Measurements from ENCODE around the gene POLR2F. TPM values are rescaled to one million over a fixed set of nuclear protein-coding genes. Genes with fewer than 3 reads are reported as not detected.

POLR2F gene
- total and polyA plus RNA-seq, 4 experiments from 2014 or later: 44.9 to 158 (median 90.4) TPM

DNA sequence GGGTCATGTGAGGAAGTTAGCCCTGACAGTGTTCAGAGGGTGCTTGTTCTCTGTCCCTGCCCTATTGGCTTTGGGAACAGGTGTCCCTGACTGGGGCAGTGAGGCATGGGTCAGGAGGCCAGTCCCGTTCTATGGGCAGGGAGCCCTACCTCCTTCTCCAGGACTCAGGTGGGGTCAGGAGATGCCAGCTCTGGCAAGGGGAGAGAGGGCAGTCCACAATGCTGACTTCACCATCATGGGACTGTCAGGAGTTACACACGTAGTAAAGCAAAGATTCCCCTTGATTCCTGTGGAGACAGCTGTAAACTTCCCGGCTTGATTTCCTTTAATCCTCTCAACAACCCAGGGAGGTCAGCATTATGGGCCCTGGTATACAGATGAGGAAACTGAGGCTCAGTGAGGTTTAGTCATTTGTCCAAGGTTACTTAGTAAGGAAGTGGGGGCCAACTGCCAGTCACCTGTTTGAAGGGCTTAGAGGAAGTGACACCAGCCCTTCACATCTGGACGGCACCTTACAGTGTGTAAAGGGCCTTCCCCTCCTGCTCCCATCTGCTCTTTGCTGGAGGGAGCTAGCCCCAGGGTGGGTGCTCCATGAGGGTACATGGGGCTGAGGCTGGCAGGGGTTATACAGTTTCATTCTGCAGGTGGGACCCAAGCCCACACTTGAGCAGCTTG, 35.5 kb upstream of the POLR2F start:
- peak overlapping the region in 1 of 7 donors; percentile 25 for H3K27ac Mint-ChIP-seq
- Histone ChIP-seq H3K4me1 (ENCODE audit: insufficient read depth, low read length) (no peaks in the 10 kb centered on the region), H3K9me3 (ENCODE audit: control insufficient read depth in 1 of 2, low read length in 2 of 2) (no peaks in the 10 kb centered on the region), H3K36me3 (ENCODE audit: insufficient read depth, low read length) (peaks cover 14% of the 10 kb centered on the region), H3K27ac (ENCODE audit: low read depth, low read length) (no peak overlapping the region), H3K27me3 (ENCODE audit: insufficient read depth, low read length) (no peaks in the 10 kb centered on the region), H3K4me3 (ENCODE audit: low read length in 2 of 2) (no peak overlapping the region)
- intact Hi-C loops (cut with micrococcal nuclease): no loop called here
- CTCF ChIA-PET (ENCODE audit: partially characterized antibody): interaction anchor here (1.3 kb wide), 1 partner anchor 100 kb away, joined by 3 read pairs; no protein-coding TSS in a partner anchor
- no peaks in the 10 kb centered on the region for H3K27me3 Mint-ChIP-seq
- H3K4me3 Mint-ChIP-seq: no peak overlapping the region
- POLR2A ChIA-PET (ENCODE audit: partially characterized antibody): interaction anchor here (1.0 to 2.0 kb wide), 2 partner anchors 12 kb away, joined by 3 to 7 read pairs; partner anchors contain the start of gene MICALL1
- peaks cover 9 to 30% of the 10 kb centered on the region in 2 donors for H3K36me3 Mint-ChIP-seq
- no peaks in the 10 kb centered on the region for H3K9me3 Mint-ChIP-seq
- DNase-seq: no peak
- peaks cover 0 to 6% (median 4%) of the 10 kb centered on the region in 4 donors for H3K4me1 Mint-ChIP-seq

- Mint-ChIP-seq H3K27ac (no peak overlapping the region), H3K36me3 (peaks cover 10 to 33% of the 10 kb centered on the region in 2 donors), H3K4me3 (no peak overlapping the region), H3K4me1 (peaks cover 0 to 6% (median 4%) of the 10 kb centered on the region in 4 donors), H3K27me3 (no peaks in the 10 kb centered on the region), H3K9me3 (no peaks in the 10 kb centered on the region)
- Histone ChIP-seq H3K4me3 (ENCODE audit: low read length in 2 of 2) (no peak overlapping the region), H3K27ac (ENCODE audit: low read depth, low read length) (no peak overlapping the region), H3K4me1 (ENCODE audit: insufficient read depth, low read length) (no peaks in the 10 kb centered on the region), H3K27me3 (ENCODE audit: insufficient read depth, low read length) (no peaks in the 10 kb centered on the region), H3K36me3 (ENCODE audit: insufficient read depth, low read length) (peaks cover 14% of the 10 kb centered on the region), H3K9me3 (ENCODE audit: control insufficient read depth in 1 of 2, low read length in 2 of 2) (no peaks in the 10 kb centered on the region)
- intact Hi-C loops (cut with micrococcal nuclease): no loop called here
- no peak for DNase-seq
- ChIA-PET CTCF (ENCODE audit: partially characterized antibody) (interaction anchor here (0.7 to 1.3 kb wide), 2 partner anchors 9 to 100 kb away, joined by 3 read pairs; no protein-coding TSS in a partner anchor), POLR2A (ENCODE audit: partially characterized antibody) (interaction anchor here (1.0 kb wide), 1 partner anchor 13 kb away, joined by 3 read pairs; the partner anchor contains the start of gene MICALL1)
These were observed 34.8 kb upstream of the POLR2F start for GRCh38 chr22:37918580-37919270.

- Mint-ChIP-seq H3K27me3 (no peaks in the 10 kb centered on the region), H3K4me1 (peaks cover 0 to 6% (median 4%) of the 10 kb centered on the region in 4 donors), H3K9me3 (no peaks in the 10 kb centered on the region), H3K27ac (peak overlapping the region in 5 of 7 donors; percentile 73 to 90 (median 75)), H3K36me3 (peaks cover 10 to 41% of the 10 kb centered on the region in 2 donors), H3K4me3 (peak overlapping the region in 5 of 8 donors; percentile 34 to 76 (median 51))
- no peak for DNase-seq
- Histone ChIP-seq H3K27ac (ENCODE audit: low read depth, low read length) (no peak overlapping the region), H3K4me3 (ENCODE audit: low read length in 2 of 2) (no peak overlapping the region), H3K36me3 (ENCODE audit: insufficient read depth, low read length) (peaks cover 14% of the 10 kb centered on the region), H3K9me3 (ENCODE audit: control insufficient read depth in 1 of 2, low read length in 2 of 2) (no peaks in the 10 kb centered on the region), H3K4me1 (ENCODE audit: insufficient read depth, low read length) (no peaks in the 10 kb centered on the region), H3K27me3 (ENCODE audit: insufficient read depth, low read length) (no peaks in the 10 kb centered on the region)
- ChIA-PET CTCF (ENCODE audit: partially characterized antibody) (interaction anchor here (0.9 kb wide), 1 partner anchor 13 kb away, joined by 5 read pairs; no protein-coding TSS in a partner anchor), POLR2A (ENCODE audit: partially characterized antibody) (no interaction called here)
- intact Hi-C loops (cut with micrococcal nuclease): no loop called here
These were observed 33.4 kb upstream of the POLR2F start for GRCh38 chr22:37920126-37920525.

DNA sequence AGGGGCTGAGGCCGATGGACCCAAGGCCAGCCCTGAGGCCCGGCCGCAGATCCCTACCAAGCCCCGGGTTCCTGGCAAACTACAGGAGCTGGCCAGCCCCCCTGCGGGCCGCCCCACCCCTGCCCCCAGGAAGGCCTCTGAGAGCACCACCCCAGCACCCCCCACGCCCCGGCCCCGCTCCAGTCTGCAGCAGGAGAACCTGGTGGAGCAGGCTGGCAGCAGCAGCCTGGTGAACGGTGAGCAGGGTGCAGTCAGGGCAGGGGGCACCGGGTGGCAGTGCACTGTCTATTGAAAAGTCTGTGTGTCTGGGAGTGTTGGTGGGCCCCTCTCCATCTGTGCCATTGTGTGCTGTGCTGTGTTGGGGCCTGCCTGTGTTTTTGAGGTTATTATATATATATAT, 31.3 kb upstream of the POLR2F start:
- intact Hi-C loops (cut with micrococcal nuclease): no loop called here
- DNase-seq: no peak
- POLR2A ChIA-PET (ENCODE audit: partially characterized antibody): no interaction called here
- H3K36me3 ChIP-seq (ENCODE audit: insufficient read depth, low read length): peaks cover 9% of the 10 kb centered on the region
- no peaks in the 10 kb centered on the region for H3K27me3 ChIP-seq (ENCODE audit: insufficient read depth, low read length)
- H3K9me3 ChIP-seq (ENCODE audit: control insufficient read depth in 1 of 2, low read length in 2 of 2): no peaks in the 10 kb centered on the region
- H3K4me3 ChIP-seq (ENCODE audit: low read length in 2 of 2): no peak overlapping the region
- no peak overlapping the region for H3K4me3 Mint-ChIP-seq
- no peaks in the 10 kb centered on the region for H3K9me3 Mint-ChIP-seq
- H3K4me1 ChIP-seq (ENCODE audit: insufficient read depth, low read length): no peaks in the 10 kb centered on the region
- H3K36me3 Mint-ChIP-seq: peaks cover 15 to 39% of the 10 kb centered on the region in 2 donors
- no peak overlapping the region for H3K27ac Mint-ChIP-seq
- no peaks in the 10 kb centered on the region for H3K27me3 Mint-ChIP-seq
- H3K4me1 Mint-ChIP-seq: peaks cover 0 to 6% (median 4%) of the 10 kb centered on the region in 4 donors
- CTCF ChIA-PET (ENCODE audit: partially characterized antibody): no interaction called here
- no peak overlapping the region for H3K27ac ChIP-seq (ENCODE audit: low read depth, low read length)

GRCh38 chr22:37923927-37924326, 29.6 kb upstream of the POLR2F start:
- H3K36me3 Mint-ChIP-seq: peaks cover 17 to 41% of the 10 kb centered on the region in 2 donors
- H3K27ac Mint-ChIP-seq: no peak overlapping the region
- no peaks in the 10 kb centered on the region for H3K9me3 ChIP-seq (ENCODE audit: control insufficient read depth in 1 of 2, low read length in 2 of 2)
- no peaks in the 10 kb centered on the region for H3K4me1 ChIP-seq (ENCODE audit: insufficient read depth, low read length)
- H3K4me3 Mint-ChIP-seq: no peak overlapping the region
- H3K27me3 Mint-ChIP-seq: no peaks in the 10 kb centered on the region
- no peak overlapping the region for H3K4me3 ChIP-seq (ENCODE audit: low read length in 2 of 2)
- POLR2A ChIA-PET (ENCODE audit: partially characterized antibody): no interaction called here
- peaks cover 0 to under 1% (median 0%) of the 10 kb centered on the region in 8 donors for H3K9me3 Mint-ChIP-seq
- CTCF ChIA-PET (ENCODE audit: partially characterized antibody): interaction anchor here (1.3 kb wide), 1 partner anchor 10 kb away, joined by 6 read pairs; no protein-coding TSS in a partner anchor
- intact Hi-C loops (cut with micrococcal nuclease): no loop called here
- peaks cover 0 to 6% (median 4%) of the 10 kb centered on the region in 4 donors for H3K4me1 Mint-ChIP-seq
- peaks cover 6% of the 10 kb centered on the region for H3K36me3 ChIP-seq (ENCODE audit: insufficient read depth, low read length)
- no peak overlapping the region for H3K27ac ChIP-seq (ENCODE audit: low read depth, low read length)
- no peaks in the 10 kb centered on the region for H3K27me3 ChIP-seq (ENCODE audit: insufficient read depth, low read length)
- no peak for DNase-seq

- H3K27me3 Mint-ChIP-seq: no peaks in the 10 kb centered on the region
- peak overlapping the region in 1 of 7 donors; percentile 29 for H3K27ac Mint-ChIP-seq
- no peak overlapping the region for H3K4me3 Mint-ChIP-seq
- H3K27ac ChIP-seq (ENCODE audit: low read depth, low read length): no peak overlapping the region
- CTCF ChIA-PET (ENCODE audit: partially characterized antibody): interaction anchor here (0.6 to 1.3 kb wide), 2 partner anchors 9 to 106 kb away, joined by 3 to 6 read pairs; no protein-coding TSS in a partner anchor
- no peaks in the 10 kb centered on the region for H3K9me3 ChIP-seq (ENCODE audit: control insufficient read depth in 1 of 2, low read length in 2 of 2)
- H3K36me3 ChIP-seq (ENCODE audit: insufficient read depth, low read length): peaks cover 12% of the 10 kb centered on the region
- H3K4me1 ChIP-seq (ENCODE audit: insufficient read depth, low read length): no peaks in the 10 kb centered on the region
- no peak overlapping the region for H3K4me3 ChIP-seq (ENCODE audit: low read length in 2 of 2)
- POLR2A ChIA-PET (ENCODE audit: partially characterized antibody): no interaction called here
- intact Hi-C loops (cut with micrococcal nuclease): no loop called here
- no peaks in the 10 kb centered on the region for H3K27me3 ChIP-seq (ENCODE audit: insufficient read depth, low read length)
- no peak for DNase-seq
- H3K9me3 Mint-ChIP-seq: peaks cover 0 to 2% (median 0%) of the 10 kb centered on the region in 8 donors
- H3K4me1 Mint-ChIP-seq: peaks cover 1 to 6% (median 4%) of the 10 kb centered on the region in 4 donors
- peaks cover 17 to 46% of the 10 kb centered on the region in 2 donors for H3K36me3 Mint-ChIP-seq
These were observed 29.0 kb upstream of the POLR2F start for GRCh38 chr22:37924386-37925065.

Data from CD4-positive, alpha-beta memory T cell (primary cell).